Hepatocyte (in vitro differentiated cells): ENCODE results near the gene KRT84. TPM values are rescaled to one million over a fixed set of nuclear protein-coding genes. Genes with fewer than 3 reads are reported as not detected.

Experiments
- DNase-seq: peaks from one replicate; pipeline ENCODE4 v3.0.0-alpha.2; 2016; ENCODE audit warnings: low spot score
- H2AFZ ChIP-seq: fragments of 200-600 bp; sonication (generic); 2 replicates; pipeline ENCODE4 v1.6.0; 2016; ENCODE audit warnings: antibody characterized with exemption, mild to moderate bottlenecking
- H3K27ac ChIP-seq: fragments of 200-600 bp; sonication (generic); 2 replicates; pipeline ENCODE4 v1.5.1; 2016; ENCODE audit warnings: mild to moderate bottlenecking
- H3K27me3 ChIP-seq: fragments of 200-600 bp; sonication (generic); 2 replicates; pipeline ENCODE4 v1.6.1; 2016
- H3K36me3 ChIP-seq: fragments of 200-600 bp; sonication (generic); replicated peaks from 2 replicates; pipeline ENCODE4 v1.5.1; 2016; ENCODE audit warnings: low read depth; ENCODE audit not compliant: insufficient read depth
- H3K4me1 ChIP-seq: fragments of 200-600 bp; sonication (generic); 2 replicates; pipeline ENCODE4 v1.5.1; 2016; ENCODE audit warnings: mild to moderate bottlenecking, moderate library complexity; ENCODE audit not compliant: insufficient read depth
- H3K4me2 ChIP-seq: fragments of 200-600 bp; sonication (generic); 2 replicates; pipeline ENCODE4 v1.6.0; 2016
- H3K4me3 ChIP-seq: fragments of 200-600 bp; sonication (generic); 2 replicates; pipeline ENCODE4 v1.5.1; 2016; ENCODE audit warnings: mild to moderate bottlenecking
- H3K79me2 ChIP-seq: fragments of 200-600 bp; sonication (generic); 2 replicates; pipeline ENCODE4 v1.6.0; 2017; ENCODE audit warnings: mild to moderate bottlenecking
- H3K9me2 ChIP-seq: fragments of 200-600 bp; sonication (generic); replicated peaks from 2 replicates; pipeline ENCODE4 v1.6.0; 2017; ENCODE audit warnings: mild to moderate bottlenecking; ENCODE audit not compliant: insufficient read depth
- H3K9me3 ChIP-seq: fragments of 200-600 bp; sonication (generic); 2 replicates; pipeline ENCODE4 v1.5.1; 2016; ENCODE audit warnings: low read depth, mild to moderate bottlenecking
- H4K20me1 ChIP-seq: fragments of 200-600 bp; sonication (generic); 2 replicates; pipeline ENCODE4 v1.6.0; 2016; ENCODE audit warnings: mild to moderate bottlenecking; ENCODE audit not compliant: insufficient read depth, poor library complexity, severe bottlenecking
- EZH2 ChIP-seq: fragments of 200-600 bp; sonication (generic); IDR thresholded peaks from 2 replicates; pipeline ENCODE4 v1.6.1; 2016; ENCODE audit warnings: antibody characterized with exemption, mild to moderate bottlenecking, borderline replicate concordance
- EZH2phosphoT487 ChIP-seq: fragments of 200-600 bp; sonication (generic); IDR thresholded peaks from one replicate; pipeline ENCODE4 v1.6.1; 2018; ENCODE audit warnings: antibody characterized with exemption, mild to moderate bottlenecking, low read depth, moderate library complexity; ENCODE audit not compliant: unreplicated experiment, severe bottlenecking
- WGBS: methylation state at CpG from one replicate; pipeline ENCODE4 v1.1.6; 2016; ENCODE audit warnings: low lambda C conversion rate; ENCODE audit errors: missing lambda C conversion rate; 5-methylcytosine and 5-hydroxymethylcytosine counted together
- polyA plus RNA-seq: library from polyadenylated mRNA; unstranded; fragments of >200 nt; fragmentation: Nextera tagmentation; extraction: Ambion mirVana; gene quantifications from 2 replicates; pipeline ENCODE4 v1.2.1, GENCODE V29; 2016
- total RNA-seq: library from RNA; depleted of rRNA; stranded (reverse); fragments of >200 nt; gene quantifications from 2 replicates; pipeline ENCODE4 v1.2.3, GENCODE V29; 2014
- TF ChIP-seq, protein P1 (sequence below): fragments of 200-600 bp; sonication (generic); IDR thresholded peaks from 2 replicates; pipeline ENCODE4 v1.5.1; 2016; ENCODE audit warnings: antibody characterized with exemption, mild to moderate bottlenecking; ENCODE audit not compliant: poor library complexity

Gene KRT84
- total and polyA plus RNA-seq, 2 experiments from 2014 or later: not detected

DNA sequence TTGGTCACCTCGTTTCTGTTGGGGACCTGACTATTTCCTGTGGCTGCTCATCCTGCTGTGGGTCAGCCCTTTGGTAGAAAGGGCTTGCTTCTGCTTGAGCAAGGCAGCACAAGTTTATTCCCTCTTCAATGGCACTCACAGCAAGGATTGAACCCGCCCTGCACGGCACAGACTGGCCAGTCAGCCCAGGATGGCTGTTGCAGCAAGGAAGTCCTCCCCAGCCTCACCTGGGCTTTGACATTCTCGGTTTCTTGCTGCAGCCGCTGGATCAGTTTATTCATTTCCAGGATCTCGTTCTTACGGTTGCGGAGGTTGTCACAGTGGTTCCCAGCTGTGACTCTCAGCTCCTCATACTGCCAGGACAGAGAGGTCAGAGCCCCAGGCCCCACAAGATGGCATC is 11.2 kb upstream of the KRT84 start:
- Histone ChIP-seq H3K27ac (no peak overlapping the region), H3K9me3 (no peaks in the 10 kb centered on the region), H3K4me2 (no peak overlapping the region), H3K9me2 (no peaks in the 10 kb centered on the region), H4K20me1 (no peaks in the 10 kb centered on the region), H3K27me3 (no peaks in the 10 kb centered on the region), H3K4me3 (no peak overlapping the region), H2AFZ (no peak overlapping the region), H3K36me3 (no peaks in the 10 kb centered on the region), H3K79me2 (no peaks in the 10 kb centered on the region), H3K4me1 (peaks cover 3% of the 10 kb centered on the region)
- 92% methylated on average over 8 of the region's 8 CpGs for whole genome bisulfite sequencing
- DNase-seq: no peak
- TF ChIP-seq, protein P1, sequence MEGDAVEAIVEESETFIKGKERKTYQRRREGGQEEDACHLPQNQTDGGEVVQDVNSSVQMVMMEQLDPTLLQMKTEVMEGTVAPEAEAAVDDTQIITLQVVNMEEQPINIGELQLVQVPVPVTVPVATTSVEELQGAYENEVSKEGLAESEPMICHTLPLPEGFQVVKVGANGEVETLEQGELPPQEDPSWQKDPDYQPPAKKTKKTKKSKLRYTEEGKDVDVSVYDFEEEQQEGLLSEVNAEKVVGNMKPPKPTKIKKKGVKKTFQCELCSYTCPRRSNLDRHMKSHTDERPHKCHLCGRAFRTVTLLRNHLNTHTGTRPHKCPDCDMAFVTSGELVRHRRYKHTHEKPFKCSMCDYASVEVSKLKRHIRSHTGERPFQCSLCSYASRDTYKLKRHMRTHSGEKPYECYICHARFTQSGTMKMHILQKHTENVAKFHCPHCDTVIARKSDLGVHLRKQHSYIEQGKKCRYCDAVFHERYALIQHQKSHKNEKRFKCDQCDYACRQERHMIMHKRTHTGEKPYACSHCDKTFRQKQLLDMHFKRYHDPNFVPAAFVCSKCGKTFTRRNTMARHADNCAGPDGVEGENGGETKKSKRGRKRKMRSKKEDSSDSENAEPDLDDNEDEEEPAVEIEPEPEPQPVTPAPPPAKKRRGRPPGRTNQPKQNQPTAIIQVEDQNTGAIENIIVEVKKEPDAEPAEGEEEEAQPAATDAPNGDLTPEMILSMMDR: no peak
- no peak for TF ChIP-seq EZH2phosphoT487
- TF ChIP-seq EZH2: no peak

DNA sequence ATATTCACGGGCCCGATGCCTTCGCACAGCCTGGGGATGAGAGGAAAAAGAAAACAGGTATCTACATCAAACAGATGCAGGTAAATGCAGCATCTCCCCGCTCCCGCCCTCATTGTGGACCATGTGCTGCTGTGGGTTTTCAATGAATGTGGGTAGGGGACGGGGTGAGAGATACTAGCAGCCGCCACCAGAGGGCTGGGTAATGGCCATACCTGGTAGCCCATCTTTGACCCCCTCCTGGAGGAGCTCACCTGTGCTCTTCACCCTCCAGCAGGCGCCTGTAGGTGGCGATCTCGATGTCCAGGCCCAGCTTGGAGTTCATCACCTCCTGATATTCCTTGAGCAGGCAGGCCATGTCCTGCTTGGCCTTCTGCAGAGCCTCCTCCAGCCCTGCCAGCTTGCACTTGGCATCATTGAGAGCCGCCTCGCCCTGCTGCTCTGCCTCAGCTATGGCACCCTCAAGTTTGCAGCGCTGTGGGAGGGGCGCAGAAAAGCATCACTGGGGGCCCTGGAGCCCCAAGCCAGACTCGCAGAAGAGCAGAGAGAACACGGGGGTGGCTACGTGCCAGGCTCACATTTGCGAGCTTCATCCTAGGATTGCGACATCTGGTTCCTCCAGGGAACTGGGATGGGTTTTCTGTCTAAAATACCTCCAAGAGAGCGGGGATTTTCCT is 10.4 kb upstream of the KRT84 start:
- Histone ChIP-seq H3K27ac (no peak overlapping the region), H2AFZ (no peak overlapping the region), H3K36me3 (no peaks in the 10 kb centered on the region), H3K9me3 (no peaks in the 10 kb centered on the region), H3K4me2 (no peak overlapping the region), H3K9me2 (no peaks in the 10 kb centered on the region), H4K20me1 (no peaks in the 10 kb centered on the region), H3K27me3 (no peaks in the 10 kb centered on the region), H3K4me1 (peaks cover 3% of the 10 kb centered on the region), H3K79me2 (no peaks in the 10 kb centered on the region), H3K4me3 (no peak overlapping the region)
- TF ChIP-seq, protein P1: peak; percentile 33
- TF ChIP-seq EZH2: no peak
- DNase-seq: peak; percentile 47
- 62% methylated on average over 20 of the region's 20 CpGs for WGBS

DNA sequence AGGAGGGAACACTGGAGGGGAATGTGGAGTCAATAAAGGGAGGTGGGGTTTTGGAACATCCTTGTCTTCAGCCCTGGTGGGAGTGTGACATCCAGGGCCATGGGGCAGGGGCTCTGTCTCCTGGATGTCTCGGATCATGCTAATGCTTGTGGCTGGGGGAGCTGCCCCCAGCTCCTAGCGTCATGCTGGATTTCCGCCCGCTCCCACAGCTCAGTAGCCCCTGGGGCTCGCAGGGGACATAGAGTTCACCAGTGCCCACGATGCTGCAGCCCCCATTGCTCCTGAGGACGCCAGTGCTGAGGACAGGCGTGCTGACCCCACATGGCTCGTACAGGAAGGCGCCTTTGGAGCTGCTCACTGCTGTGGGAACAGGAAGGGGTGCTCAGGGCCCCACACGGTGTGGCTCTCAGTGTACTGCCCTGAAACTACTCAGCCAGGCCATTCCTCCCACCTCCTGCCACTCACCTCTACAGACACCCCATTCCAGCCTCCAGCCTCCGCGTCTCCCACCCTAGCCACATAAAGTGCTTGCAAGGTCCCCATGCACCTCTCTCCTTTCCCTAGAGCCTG is 9.5 kb upstream of the KRT84 start:
- H3K36me3 ChIP-seq: no peaks in the 10 kb centered on the region
- 90% methylated on average over 13 of the region's 13 CpGs for WGBS

DNA sequence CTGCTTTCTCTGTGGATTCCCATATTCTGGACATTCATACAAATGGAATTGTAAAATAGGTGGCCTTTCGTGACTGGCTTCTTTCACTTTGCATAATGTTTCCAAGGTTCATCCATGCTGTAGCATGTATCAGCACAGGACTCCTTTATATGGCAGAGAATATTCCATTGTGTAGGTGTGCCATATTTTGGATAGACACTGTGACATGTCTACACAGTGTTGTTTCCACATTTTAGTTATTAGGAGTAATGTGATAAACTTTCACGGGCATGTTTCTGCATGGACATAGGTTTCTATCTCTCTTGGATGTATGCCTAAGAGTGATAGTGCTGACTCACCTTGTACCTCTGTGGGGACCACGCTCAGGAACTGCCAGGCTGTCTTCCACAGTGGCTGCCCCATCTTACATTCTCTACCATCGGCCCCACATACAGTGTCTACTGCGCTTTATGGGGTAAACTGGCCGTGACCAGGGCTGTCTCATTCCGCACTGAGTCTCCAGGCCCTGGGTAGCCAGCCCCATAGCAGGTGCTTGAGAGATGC is 7.1 kb upstream of the KRT84 start:
- Histone ChIP-seq H3K27ac (no peak overlapping the region), H3K4me1 (peaks cover 3% of the 10 kb centered on the region), H4K20me1 (no peaks in the 10 kb centered on the region), H3K9me2 (no peaks in the 10 kb centered on the region), H3K4me2 (no peak overlapping the region), H3K36me3 (no peaks in the 10 kb centered on the region), H3K9me3 (no peaks in the 10 kb centered on the region), H3K4me3 (no peak overlapping the region), H2AFZ (no peak overlapping the region), H3K27me3 (no peaks in the 10 kb centered on the region), H3K79me2 (no peaks in the 10 kb centered on the region)
- no peak for DNase-seq
- 94% methylated on average over 7 of the region's 7 CpGs for WGBS
- TF ChIP-seq EZH2 (no peak), EZH2phosphoT487 (no peak)
- TF ChIP-seq, protein P1: no peak

More for the DNA sequence above, 9.5 kb upstream of the KRT84 start:
- H3K79me2 ChIP-seq: no peaks in the 10 kb centered on the region
- H2AFZ ChIP-seq: no peak overlapping the region
- H3K4me2 ChIP-seq: no peak overlapping the region
- TF ChIP-seq EZH2: no peak
- TF ChIP-seq EZH2phosphoT487: no peak
- no peaks in the 10 kb centered on the region for H3K27me3 ChIP-seq
- H4K20me1 ChIP-seq: no peaks in the 10 kb centered on the region
- H3K27ac ChIP-seq: no peak overlapping the region
- H3K4me3 ChIP-seq: no peak overlapping the region
- H3K9me2 ChIP-seq: no peaks in the 10 kb centered on the region
- DNase-seq: no peak
- H3K9me3 ChIP-seq: no peaks in the 10 kb centered on the region
- H3K4me1 ChIP-seq: peaks cover 3% of the 10 kb centered on the region
